Left kidney (tissue), 2 donors: ENCODE results near the gene SIPA1L2. TPM values are rescaled to one million over a fixed set of nuclear protein-coding genes. Genes with fewer than 3 reads are reported as not detected.

Source experiments
- DNase-seq: peaks from one replicate; pipeline ENCODE4 v3.0.0-alpha.2; 2013
- polyA plus RNA-seq: library from polyadenylated mRNA; unstranded; fragments of 120-200 nt; gene quantifications from one replicate; pipeline ENCODE4 v1.2.1, GENCODE V29; 2013; ENCODE audit not compliant: insufficient read length

SIPA1L2 gene
- polyA plus RNA-seq, 1 donor, result 30.4 TPM

DNA sequence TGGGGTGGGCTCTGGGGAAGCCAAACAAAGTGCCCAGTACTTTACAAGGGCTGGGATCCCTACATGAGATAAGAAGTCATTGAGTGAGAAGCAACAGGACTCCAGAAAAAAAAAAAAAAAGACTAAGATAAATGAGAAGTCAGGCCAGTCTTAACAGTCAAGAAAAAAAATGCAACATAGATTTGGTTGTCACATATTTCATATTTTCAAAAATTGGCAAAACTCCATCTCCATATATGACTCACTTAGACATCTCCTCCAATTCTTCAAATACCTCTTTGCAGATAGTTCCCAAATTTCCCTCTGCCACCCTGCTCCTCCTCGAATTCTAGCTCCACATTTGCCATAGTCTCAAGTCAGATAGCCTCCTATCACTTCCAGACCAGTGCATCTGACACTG, 20.9 kb upstream of the SIPA1L2 start:
- no peak for DNase-seq

DNA sequence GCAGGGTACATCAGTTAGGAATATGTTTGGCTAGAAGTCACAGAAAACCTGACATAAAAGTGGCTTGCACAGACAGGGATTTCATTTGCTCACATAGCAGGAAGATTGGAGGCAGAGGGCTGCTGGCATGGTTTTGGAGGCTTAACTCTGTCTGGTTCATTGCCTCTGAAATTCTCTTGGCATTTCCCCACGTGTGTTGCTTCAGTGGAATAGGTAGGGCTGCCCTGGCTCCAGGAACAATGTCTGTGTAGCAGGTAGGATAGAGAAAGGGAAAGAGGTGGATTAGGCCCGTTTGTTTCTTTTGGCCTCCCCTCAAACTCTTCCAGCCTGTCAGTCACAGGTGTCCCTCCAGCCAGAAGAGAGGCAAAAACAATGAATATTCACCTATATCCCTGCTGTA, 20.5 kb upstream of the SIPA1L2 start:
- no peak for DNase-seq

DNA sequence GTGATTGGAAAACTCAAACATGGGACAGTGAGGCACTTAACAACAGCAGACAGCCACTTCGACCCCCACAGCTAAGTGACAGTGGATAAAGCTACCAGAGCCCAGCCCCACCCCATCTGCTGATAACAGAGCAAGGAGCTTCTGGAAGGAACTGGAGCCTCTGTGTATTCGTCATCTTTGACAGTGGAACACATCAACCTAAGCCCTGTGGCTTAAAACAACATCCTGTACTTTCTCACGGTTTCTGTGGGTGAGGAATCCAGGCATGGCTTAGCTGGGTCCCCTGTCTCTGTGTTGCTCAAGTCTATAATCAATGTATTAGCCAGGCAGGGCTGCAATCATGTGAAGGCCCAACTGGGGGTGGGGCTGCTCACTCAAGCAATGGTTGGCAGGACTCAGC, 18.4 kb upstream of the SIPA1L2 start:
- DNase-seq, result no peak

DNA sequence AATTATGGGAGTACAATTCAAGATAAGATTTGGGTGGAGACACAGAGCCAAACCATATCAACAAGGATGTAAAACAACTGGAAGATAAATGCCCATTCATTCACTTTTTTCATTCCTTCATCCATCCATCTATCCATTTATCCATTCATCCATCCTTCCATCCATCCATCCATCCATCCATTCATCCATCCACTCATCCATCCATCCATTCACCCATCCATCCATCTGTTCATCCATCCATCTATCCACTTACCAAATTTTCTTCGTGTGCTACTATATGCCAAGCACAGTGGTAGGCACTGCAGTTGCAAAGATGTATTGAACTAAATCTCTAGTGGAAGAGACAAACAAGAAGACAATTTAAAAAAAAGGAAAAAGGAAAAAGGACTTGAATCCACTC, 14.3 kb upstream of the SIPA1L2 start:
- DNase-seq, result no peak

DNA sequence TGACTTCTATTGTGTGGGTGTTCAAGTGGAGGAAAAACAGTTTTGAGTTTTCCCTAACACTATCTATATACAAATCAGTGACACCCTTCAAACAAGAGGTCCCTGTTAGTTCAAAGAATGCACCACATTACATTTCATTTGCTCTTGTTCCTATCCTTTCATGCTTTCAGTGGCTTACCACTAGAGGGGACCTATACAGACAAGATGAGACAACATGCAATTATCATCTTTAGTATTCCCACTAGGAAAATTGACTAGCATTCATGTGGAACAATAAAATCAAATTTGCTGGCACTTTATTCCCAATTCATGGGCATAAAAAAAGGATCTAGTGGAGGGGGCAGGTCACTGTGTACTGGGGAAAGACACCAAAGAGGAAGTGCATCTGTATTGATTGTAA, 13.3 kb upstream of the SIPA1L2 start:
- DNase-seq, result no peak

DNA sequence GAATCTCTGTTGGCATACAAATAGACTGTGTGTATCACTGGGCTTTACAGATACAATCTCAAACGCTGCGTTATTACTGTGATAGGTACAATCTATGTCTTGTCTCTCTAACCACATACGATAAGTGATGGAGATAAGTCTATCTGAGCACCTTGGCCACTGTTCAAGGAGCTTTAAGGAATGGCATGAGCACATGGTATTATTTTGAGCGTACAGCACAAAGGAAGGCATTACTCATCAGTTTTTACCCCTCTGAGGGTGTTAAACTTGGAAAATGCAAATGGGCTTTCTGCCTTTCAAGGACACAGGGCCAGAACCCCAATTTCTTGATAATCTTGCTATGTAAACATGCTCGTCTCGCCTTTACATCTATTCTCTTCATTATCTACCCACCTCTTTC, 11.6 kb upstream of the SIPA1L2 start:
- DNase-seq, result no peak

DNA sequence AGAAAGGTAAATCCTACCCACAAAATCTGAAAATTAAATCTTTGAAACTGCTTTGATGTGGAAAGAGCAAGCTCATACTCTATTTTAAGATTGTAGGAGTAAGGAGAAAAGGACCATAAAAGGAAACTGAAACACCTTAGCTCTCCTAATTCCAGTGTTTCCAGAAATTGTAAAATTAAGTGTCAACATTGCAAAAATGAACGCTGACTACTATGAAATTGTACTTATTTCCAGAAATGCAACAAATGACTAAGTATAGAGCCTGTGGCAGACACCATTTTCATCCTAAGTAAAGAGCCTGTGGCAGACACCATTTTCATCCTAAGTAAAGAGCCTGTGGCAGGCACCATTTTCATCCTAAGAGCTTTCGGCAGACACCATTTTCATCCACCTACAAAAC, 6.9 kb upstream of the SIPA1L2 start:
- DNase-seq, result no peak

DNA sequence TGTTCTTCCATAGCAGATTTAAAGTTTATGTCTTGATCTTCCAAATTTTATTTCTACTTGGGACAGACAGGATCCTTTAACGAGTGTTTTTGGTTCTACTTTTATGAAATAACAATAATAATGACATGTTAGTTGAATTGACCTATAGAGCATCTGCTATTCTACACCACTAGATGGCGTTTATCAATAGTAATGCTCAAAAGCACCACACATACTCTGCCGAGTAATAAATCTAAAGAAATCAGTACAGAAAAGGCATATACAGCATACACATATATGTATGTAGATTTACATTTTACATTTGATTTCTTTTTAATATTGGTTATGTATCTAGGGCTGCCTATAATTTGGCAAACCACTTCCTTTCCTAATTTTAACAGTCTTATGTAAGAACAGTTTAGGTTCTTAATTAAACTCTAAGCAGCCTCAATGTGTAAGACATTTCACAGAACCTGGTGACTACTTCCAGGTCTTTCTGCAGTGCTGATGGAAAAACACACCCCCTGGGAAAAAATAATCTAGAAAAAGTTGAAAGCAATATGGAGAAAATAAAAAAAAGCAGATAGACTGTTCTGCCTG, 5.9 kb upstream of the SIPA1L2 start:
- DNase-seq, result peak; percentile 32

DNA sequence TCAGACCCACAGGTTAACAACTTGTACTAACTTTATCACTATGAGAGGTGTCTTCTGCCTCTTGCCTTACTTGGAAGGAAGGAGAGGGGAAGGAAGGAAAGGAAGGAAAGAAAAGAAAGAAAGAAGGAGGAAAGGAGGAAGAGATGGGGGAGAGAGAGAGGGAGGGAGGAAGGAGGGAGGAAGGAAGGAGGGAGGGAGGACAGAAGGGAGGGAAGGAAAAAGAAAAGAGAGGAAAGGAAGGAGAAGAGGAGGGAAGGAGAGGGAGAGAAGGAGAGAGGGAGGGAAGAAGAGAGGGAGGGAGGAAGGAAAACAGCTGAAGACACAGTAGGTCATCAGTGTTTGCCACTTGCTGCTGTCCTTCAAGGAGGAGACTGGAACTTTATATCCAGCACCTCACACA, 5.3 kb upstream of the SIPA1L2 start:
- no peak for DNase-seq

DNA sequence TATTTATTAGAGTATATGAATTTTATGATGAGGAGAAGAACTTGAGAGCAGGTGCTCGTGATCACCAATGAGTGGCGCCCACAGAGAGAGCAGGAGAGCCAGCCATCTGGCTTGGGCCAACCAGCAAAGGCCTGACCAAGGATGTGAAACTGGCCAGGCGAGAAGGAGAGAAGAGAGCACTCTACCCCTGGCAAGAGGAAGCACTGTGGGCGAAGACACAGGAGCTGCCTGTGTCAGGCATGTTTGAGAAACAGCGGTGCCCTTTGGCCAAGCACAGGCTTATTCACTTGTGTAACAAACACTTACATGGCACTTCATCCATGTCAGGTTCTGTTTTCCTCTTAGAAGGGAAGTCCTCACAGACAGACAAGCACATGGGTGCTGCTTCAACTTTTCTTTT, 4.2 kb upstream of the SIPA1L2 start:
- no peak for DNase-seq

DNA sequence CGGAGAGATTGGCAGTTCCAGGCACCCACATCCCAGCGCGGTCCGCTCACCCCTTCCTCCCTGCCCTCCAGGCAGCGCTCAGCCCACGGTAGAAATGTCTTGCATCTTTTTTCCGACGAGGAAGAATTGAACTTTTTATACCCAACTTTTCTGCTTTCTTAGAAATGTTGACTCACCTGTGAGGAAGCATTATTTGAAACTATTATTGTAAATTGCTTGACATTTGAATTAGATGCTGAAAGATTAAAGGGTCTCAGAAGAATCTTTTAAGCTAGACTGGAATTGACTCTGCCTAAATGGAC, 912 bp upstream of the SIPA1L2 start:
- DNase-seq, result no peak

DNA sequence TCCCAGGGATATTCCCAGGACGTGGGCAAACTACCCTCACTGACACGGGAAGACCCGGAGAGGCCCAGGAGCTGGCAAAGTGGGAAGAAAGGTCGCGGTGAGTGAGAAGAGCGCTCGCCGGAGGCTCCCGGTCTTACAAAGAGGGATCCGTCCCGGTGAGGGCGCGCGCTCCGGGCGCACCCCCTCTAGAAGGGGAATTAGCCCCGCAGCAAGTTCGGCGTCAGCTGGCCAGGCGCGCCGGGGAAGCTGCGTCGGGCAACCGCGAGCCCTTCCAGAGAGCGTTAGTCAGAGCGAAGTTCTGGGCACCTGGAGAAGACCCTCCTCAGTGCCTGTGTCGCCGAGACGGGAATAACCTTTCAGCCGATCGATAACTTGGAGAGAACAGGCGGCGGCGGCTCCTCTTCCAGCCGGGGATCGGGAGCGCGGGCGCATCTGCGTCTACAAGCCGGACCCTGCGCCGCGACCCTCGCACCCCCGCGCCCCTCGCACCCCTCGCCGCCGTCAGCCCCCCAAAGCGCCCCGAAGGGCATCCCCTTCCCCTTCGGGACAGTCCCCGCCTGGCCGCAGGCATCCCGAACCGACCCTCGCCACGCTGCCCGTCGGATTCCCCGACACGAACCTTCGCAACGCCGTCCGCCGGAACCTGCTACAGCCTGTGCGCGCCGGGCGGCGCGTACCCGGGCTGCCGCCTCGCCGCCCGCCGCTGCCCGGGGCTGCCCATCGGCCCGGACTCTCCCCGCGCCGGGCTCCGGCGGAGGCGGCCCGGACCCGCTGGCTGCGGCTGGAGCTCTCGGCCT, 485 bp downstream of the SIPA1L2 start:
- no peak for DNase-seq

DNA sequence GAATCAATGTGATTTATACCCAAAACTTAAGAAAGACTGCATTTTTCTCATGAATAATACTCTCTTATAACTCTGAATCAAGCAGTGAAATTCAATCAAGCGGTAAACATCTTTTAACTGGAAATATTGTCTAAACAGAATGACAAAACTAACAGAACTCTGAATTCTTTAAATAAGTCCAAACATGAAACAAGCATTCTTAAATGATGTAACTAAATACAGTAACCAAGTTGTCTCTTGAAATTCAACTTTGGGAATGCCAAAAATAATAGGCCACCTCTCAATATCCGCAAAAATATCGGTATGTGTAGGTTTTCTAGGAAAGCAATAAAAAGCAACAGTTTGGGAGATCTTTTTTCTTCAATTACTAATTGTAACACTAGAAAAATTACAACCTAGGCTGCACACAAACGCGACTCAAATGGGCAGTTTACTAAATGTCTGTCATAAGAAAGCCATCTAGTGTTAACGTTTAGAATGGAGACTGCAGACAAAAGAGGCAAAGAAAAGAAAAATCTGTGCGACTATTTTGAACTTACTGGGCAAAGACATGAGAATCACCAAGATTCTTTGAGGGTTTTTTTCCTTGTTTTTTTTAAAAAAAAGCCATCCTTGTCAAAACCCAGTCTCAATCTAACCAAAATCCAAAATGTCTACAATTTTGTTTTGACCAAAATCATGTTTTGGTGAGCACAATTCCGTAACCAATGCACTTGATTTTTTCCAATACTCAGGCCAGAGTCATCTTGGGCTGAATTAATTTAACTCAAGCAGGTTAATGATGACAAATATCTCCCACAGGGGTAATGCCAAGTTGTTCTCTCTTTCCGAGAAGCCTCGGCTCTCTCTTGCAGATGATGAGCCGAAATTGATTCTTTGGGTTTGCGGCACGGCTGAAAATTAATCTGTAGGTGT, 1.3 kb downstream of the SIPA1L2 start:
- DNase-seq, result peak; percentile 60

DNA sequence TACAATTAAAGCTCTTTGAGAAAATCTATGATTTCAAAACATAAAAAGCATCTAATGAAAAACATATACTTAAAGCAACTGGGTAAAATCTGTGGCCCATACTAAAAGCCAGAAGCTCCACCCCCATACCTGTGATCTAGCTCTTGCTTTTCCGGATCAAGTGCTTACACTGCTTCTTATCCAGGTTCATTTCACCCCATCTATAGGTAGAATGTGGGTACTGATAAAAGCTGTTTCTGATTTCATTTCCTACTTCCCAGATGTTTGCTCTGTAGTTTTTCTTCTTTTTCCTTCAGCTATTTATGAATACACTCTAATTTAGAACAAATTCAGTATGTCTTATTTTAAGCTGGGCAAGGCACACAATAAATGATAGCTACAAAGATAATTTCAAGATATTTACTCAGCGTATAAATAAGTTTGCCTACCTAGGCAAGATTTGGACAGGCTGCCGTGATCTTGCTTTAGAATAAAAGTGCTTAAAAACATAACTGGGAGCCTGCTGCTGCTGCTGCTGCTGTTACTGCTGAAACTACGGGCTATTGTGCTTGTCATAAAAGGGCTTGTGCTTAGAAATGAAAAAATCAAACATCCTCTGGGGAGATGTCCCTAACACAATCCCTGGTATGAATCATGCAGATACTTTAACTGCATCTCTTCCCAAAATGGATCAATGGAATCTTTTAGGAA, 2.1 kb downstream of the SIPA1L2 start:
- peak; percentile 68 for DNase-seq

DNA sequence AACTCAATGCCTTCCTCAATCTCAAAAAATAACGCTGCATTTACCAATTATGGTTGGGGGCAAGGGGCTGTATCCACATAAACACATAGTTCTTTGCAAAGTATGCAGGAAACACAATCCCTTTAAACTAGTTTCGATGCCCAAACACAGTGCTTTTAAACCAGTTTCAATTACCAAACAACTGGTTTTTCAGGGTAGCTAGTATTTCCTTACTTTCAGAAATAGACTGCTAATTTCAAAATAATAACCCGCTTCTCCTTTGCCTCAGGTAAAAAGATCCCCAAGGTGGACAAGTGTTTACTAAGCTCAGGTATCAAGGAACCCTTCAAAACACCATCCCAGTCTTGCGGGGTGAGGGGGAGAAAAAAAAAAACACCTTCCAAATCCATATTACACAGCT, 2.8 kb downstream of the SIPA1L2 start:
- DNase-seq, result no peak

DNA sequence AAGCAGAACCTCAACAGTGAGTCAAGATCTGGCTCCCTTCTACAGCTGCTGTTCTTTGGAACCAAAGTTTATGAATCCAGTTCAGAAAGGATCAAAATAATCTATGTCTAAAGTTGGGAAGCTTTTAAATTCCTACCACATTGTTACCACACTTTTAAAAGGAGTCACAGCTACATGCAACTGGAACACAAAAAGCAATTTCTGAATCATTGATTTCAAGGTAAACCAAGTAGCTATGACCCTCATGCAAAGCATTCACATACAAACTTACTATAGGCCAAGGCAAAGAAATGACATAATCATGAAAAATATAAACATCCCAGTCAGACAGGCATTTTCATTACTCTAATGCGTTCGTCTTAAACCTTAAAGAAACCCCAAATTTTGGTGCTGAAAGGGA, 3.5 kb downstream of the SIPA1L2 start:
- no peak for DNase-seq

DNA sequence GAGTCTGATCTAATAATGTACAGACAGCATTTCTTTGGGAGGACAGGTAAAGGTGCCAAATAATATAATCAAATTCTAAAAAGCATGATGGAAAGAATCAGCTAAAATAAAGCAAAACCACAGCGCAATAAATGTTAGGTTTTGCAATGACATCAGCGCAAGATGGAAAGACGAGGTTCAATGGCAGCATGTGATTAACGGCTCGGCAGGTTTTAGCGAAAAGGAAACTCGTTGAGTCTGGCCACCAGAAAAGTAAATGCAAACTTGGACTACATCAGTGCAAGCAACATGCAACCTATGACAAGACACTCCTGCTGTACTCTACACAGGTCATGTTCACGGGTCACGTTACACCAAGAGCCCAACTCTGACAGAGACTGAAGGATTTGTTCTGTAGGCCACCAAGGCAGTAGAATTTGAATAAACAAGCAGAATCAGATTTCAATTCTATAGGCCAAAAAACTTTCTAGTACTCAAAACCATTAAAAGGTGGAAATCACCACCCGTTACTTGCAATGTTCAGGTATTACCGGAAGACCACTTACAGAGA, 4.5 kb downstream of the SIPA1L2 start:
- DNase-seq, result no peak

DNA sequence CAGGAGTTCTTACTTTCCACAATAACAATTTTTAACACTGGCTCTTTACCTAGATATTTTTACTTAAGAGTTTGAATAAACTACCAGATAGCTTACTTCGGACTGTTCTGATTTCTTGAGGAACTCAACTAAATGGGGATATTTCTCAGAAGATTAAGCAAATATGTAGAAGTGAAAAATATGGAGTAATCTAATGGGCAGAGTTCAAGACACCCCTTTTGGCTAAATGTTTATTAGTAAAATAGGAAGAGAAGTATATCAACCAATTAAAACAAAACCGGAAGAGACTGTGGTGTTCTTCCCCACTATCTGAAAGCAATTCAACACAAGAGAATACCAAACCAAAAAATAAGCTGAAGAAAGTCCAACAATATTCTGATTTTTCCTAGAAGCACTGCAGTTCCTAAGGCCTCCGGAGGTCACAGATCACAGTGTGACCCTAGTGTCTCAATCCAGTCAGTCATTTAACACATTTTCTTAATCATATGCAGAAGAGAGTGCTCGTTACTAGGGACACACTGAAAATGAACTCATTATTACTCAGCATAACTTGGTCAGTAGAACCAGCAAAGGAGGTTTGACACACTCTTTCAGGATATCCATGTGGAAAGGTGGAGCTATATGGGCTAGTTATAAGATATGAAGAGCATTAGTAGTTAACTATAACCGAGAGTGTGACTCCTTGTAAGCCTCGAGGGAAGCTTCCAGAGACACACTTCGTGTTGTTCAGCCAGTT, 5.2 kb downstream of the SIPA1L2 start:
- no peak for DNase-seq

DNA sequence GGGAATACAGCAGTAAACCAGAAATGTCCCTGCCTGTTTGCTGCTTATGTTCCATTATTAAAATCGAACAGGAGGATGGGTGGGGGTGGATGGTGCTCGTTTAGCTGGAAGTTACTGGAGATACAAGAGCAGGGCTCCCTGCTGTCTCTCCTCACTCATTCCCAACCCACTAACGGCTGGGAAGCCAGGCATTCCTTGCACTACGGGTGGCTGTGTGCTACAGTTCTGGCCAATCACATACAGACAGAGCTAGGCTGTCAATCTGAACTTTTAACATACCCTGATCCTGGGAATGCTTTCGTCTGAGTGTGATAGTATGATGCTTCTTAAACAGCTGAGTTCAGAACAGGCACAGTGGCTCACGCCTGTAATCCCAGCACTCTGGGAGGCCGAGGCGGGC, 7.0 kb downstream of the SIPA1L2 start:
- DNase-seq, result no peak

DNA sequence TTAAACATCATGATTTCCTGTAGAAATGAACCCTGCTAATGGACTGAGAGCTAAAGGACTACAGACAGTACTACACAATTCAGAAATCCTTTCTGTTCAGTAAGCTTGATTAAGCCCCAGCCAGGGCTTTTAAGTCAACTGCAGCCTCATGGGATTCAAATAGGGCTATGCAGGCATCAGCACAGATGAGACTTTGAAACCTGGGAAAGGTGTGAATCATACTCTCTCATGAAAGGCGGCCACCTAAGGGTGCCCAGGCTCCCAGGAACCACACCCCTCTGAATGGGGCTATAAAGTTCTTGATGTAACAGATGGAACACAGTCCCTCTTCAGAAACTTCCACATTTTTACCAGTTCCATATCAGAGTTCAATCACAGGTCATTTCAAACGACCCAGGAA, 7.6 kb downstream of the SIPA1L2 start:
- DNase-seq, result no peak

DNA sequence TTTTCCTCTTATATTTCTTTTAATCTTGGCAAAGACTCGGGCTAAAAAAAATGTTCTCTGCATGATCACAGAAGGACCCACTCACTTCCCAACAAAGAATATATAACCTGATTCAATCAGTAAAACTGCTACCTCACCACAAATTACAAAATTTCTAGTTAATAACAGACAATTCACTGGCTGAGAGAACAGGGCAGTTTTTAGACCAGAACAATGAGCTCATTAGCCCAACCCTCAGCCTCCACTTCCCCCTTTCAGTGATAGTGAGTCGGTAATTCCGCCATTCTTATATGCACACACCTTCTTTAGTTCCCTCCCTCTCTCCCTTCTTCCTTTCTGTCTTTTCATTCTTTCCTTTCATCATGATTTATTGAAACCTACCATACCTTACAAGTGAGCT, 8.9 kb downstream of the SIPA1L2 start:
- DNase-seq, result no peak
